ENCODE data around the gene GRK5. TPM values are rescaled to one million over a fixed set of nuclear protein-coding genes. Genes with fewer than 3 reads are reported as not detected.

The GRK5 gene
- total RNA-seq, 4 donors from 2014 or later = 6.0 to 111 (median 9.5) TPM

DNA sequence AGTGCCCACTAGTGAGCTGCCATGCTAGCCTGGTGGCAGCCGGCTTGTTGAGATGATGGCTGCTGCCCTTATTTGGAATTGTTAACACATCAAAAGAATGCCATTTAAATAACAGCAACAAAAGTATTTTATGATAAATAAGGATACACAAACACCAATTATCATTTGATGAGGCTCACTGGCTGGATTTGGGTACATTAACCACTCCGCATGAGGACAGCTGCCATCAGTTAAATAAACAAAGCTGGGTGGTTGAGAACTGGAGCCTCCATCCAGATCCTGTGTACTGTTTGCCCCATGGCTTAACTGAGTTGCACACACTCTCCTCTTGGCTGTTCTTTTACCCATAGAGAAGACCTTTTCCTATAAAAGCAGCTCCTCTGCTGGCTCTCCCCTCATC lies 231.3 kb downstream of the GRK5 start:
- intact Hi-C loops (cut with DNase I; ENCODE audit: low total_unique reads) (no loop called here), in situ Hi-C loops (cut with MboI; ENCODE audit: low pct_ligation_motif_present in 1 of 4, low pct_unique_long_range_greater_than_20kb in 1 of 4, low sequenced_read_pairs in 3 of 4) (no loop called here)
- no peak for TF ChIP-seq EP300 (IDR thresholded peaks at IDR 0.05; ENCODE audit: low read depth)
- no peak for TF ChIP-seq POLR2AphosphoS5 (IDR thresholded peaks at IDR 0.05)
- TF ChIP-seq, protein P1, sequence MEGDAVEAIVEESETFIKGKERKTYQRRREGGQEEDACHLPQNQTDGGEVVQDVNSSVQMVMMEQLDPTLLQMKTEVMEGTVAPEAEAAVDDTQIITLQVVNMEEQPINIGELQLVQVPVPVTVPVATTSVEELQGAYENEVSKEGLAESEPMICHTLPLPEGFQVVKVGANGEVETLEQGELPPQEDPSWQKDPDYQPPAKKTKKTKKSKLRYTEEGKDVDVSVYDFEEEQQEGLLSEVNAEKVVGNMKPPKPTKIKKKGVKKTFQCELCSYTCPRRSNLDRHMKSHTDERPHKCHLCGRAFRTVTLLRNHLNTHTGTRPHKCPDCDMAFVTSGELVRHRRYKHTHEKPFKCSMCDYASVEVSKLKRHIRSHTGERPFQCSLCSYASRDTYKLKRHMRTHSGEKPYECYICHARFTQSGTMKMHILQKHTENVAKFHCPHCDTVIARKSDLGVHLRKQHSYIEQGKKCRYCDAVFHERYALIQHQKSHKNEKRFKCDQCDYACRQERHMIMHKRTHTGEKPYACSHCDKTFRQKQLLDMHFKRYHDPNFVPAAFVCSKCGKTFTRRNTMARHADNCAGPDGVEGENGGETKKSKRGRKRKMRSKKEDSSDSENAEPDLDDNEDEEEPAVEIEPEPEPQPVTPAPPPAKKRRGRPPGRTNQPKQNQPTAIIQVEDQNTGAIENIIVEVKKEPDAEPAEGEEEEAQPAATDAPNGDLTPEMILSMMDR (IDR thresholded peaks at IDR 0.05) = no peak
- no peak for TF ChIP-seq POLR2A (IDR thresholded peaks at IDR 0.05)
- Histone ChIP-seq H3K27me3 (no peaks in the 10 kb centered on the region), H3K9me3 (no peaks in the 10 kb centered on the region), H3K4me3 (no peak overlapping the region), H3K36me3 (no peaks in the 10 kb centered on the region), H3K27ac (no peak overlapping the region), H3K4me1 (no peaks in the 10 kb centered on the region)
- DNase-seq = no peak
- 80 to 93% methylated on average over 2 of the region's 2 CpGs for WGBS, 2 donors (ENCODE audit: low coverage in 1 of 2)

DNA sequence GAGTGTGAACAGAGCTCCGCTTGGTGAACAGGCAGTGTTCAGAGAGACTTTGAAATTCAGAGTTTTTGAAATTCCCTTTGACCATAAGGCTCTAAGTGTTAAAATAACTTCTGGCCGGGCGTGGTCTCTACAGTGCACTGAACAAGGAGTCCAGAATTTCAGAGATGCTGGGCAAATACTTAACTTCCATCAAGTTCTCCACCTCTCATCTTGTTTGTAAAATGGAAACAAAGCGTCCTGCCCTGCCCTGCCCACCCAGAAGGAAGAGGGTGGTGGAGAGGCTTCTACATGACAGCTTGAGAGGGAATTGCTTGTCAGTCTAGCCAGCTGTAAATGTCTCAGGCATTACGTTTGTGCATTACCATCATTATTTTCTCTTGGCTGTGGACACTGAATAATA lies 232.6 kb downstream of the GRK5 start:
- no peak overlapping the region for H3K4me3 ChIP-seq
- H3K27ac ChIP-seq = no peak overlapping the region
- TF ChIP-seq POLR2A (IDR thresholded peaks at IDR 0.05) (no peak), EP300 (IDR thresholded peaks at IDR 0.05; ENCODE audit: low read depth) (no peak)
- H3K27me3 ChIP-seq = no peaks in the 10 kb centered on the region
- no peak for DNase-seq
- in situ Hi-C loops (cut with MboI; ENCODE audit: low pct_ligation_motif_present in 1 of 4, low pct_unique_long_range_greater_than_20kb in 1 of 4, low sequenced_read_pairs in 3 of 4) = loop anchor here in 1 of 4 donors (10.0 kb wide), 1 partner anchor 235 kb away; the partner anchor contains the start of gene GRK5
- intact Hi-C loops (cut with DNase I; ENCODE audit: low total_unique reads) = no loop called here
- no peaks in the 10 kb centered on the region for H3K36me3 ChIP-seq
- 81 to 83% methylated on average over 4 to 5 of the region's 5 CpGs for WGBS, 2 donors (ENCODE audit: low coverage in 1 of 2)
- no peaks in the 10 kb centered on the region for H3K4me1 ChIP-seq
- H3K9me3 ChIP-seq = no peaks in the 10 kb centered on the region

GRCh38 chr10:119441151-119441821 lies 233.9 kb downstream of the GRK5 start:
- Histone ChIP-seq H3K9me3 (no peaks in the 10 kb centered on the region), H3K27ac (peak overlapping the region; percentile 51 to 68 (median 60)), H3K4me1 (no peaks in the 10 kb centered on the region), H3K27me3 (no peaks in the 10 kb centered on the region), H3K4me3 (no peak overlapping the region), H3K36me3 (no peaks in the 10 kb centered on the region)
- intact Hi-C loops (cut with DNase I; ENCODE audit: low total_unique reads) = no loop called here
- TF ChIP-seq EP300 (IDR thresholded peaks at IDR 0.05; ENCODE audit: low read depth) = no peak
- TF ChIP-seq POLR2AphosphoS5 (IDR thresholded peaks at IDR 0.05) = no peak
- TF ChIP-seq, protein P1 (IDR thresholded peaks at IDR 0.05) = no peak
- no peak for TF ChIP-seq POLR2A (IDR thresholded peaks at IDR 0.05)
- WGBS, 2 donors (ENCODE audit: low coverage in 1 of 2) = 73% methylated on average over 18 of the region's 18 CpGs; no CpG with 5 or more reads in 1 of the 2 donors
- in situ Hi-C loops (cut with MboI; ENCODE audit: low pct_ligation_motif_present in 1 of 4, low pct_unique_long_range_greater_than_20kb in 1 of 4, low sequenced_read_pairs in 3 of 4) = loop anchor here in 1 of 4 donors (10.0 kb wide), 1 partner anchor 236 kb away; the partner anchor contains the start of gene GRK5
- no peak for DNase-seq

DNA sequence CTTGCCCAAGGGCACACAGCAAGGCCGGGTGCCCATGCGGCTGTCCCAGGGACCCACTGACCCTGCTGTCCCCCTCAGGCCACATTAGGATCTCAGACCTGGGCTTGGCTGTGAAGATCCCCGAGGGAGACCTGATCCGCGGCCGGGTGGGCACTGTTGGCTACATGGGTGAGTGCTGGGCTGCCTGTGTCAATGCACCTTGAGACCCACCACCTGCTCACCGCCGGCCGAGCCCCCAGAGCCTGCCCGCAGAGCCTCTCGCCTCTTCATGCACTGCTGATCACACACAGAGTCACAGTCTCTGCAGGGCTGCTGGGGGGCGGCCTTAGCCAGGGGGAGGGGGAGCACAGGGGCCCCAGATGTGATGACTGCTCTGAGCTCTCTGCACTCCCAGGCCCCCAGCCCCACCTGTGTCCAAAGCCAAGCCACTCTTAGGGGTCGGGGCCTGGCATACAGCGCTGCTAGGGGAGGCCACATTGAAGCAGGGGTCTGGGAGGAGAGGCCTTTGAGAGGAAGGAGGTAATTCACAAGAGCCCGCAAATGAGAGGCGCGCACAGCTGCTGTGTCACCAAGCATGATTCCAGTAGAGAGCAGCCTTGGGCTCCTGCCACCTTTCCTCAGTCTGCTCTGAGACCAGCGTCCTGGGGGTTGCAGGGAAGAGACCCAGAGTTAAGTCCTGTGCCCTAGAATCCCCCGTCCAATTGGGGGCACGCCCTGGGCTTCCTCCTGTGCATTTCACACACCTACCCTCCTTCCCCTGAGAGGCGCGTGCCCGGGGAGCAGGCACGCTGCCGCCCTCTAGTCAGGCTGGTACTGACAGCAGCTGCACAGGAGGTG lies 234.8 kb downstream of the GRK5 start:
- Histone ChIP-seq H3K27me3 (no peaks in the 10 kb centered on the region), H3K4me1 (no peaks in the 10 kb centered on the region), H3K36me3 (no peaks in the 10 kb centered on the region), H3K27ac (peak overlapping the region; percentile 27 to 54 (median 41)), H3K4me3 (no peak overlapping the region), H3K9me3 (no peaks in the 10 kb centered on the region)
- intact Hi-C loops (cut with DNase I; ENCODE audit: low total_unique reads) (no loop called here), in situ Hi-C loops (cut with MboI; ENCODE audit: low pct_ligation_motif_present in 1 of 4, low pct_unique_long_range_greater_than_20kb in 1 of 4, low sequenced_read_pairs in 3 of 4) (loop anchor here in 1 of 4 donors (10.0 kb wide), 1 partner anchor 237 kb away; the partner anchor contains the start of gene GRK5)
- DNase-seq = no peak
- no peak for TF ChIP-seq POLR2AphosphoS5 (IDR thresholded peaks at IDR 0.05)
- TF ChIP-seq POLR2A (IDR thresholded peaks at IDR 0.05) = no peak
- TF ChIP-seq, protein P1 (IDR thresholded peaks at IDR 0.05) = no peak
- TF ChIP-seq EP300 (IDR thresholded peaks at IDR 0.05; ENCODE audit: low read depth) = no peak
- 52% methylated on average over 15 of the region's 25 CpGs; no CpG with 5 or more reads in 1 of the 2 donors for WGBS, 2 donors (ENCODE audit: low coverage in 1 of 2)
